Upper lobe of right lung (tissue), 1 donor: ENCODE data around the gene CDCA7L. TPM values are rescaled to one million over a fixed set of nuclear protein-coding genes. Genes with fewer than 3 reads are reported as not detected.

Experiments used
- ATAC-seq: fragments of 200-7000 bp; cut with Tn5 transposase; one replicate; pipeline ENCODE4 v1.9.1; 2020; ENCODE audit warnings: mild to moderate bottlenecking, moderate library complexity
- DNase-seq: peaks from one replicate; pipeline ENCODE4 v3.0.0-alpha.2; 2020
- H3K27ac ChIP-seq: fragments of 200-600 bp; one replicate; pipeline ENCODE4 v1.8.0; 2022
- H3K27me3 ChIP-seq: fragments of 200-600 bp; one replicate; pipeline ENCODE4 v1.8.0; 2022; ENCODE audit warnings: mild to moderate bottlenecking
- H3K36me3 ChIP-seq: fragments of 200-600 bp; one replicate; pipeline ENCODE4 v1.8.0; 2022
- H3K4me1 ChIP-seq: fragments of 200-600 bp; one replicate; pipeline ENCODE4 v1.8.0; 2022
- H3K4me3 ChIP-seq: fragments of 200-600 bp; one replicate; pipeline ENCODE4 v1.8.0; 2022; ENCODE audit warnings: mild to moderate bottlenecking
- H3K9me3 ChIP-seq: fragments of 200-600 bp; one replicate; pipeline ENCODE4 v1.8.0; 2022
- intact Hi-C: fragments of 100-400 bp; cut with DNase I; formaldehyde crosslinking; loops from one replicate; pipeline ENCODE4 v1.11.0; 2022
- total RNA-seq: library from RNA; stranded (reverse); fragmentation: NEBNext Ultra II Directional; extraction: Animal tissue kit (Norgen Biotek cat#: 25700); gene quantifications from one replicate; pipeline ENCODE4 v1.2.1, GENCODE V29; 2021
- TF ChIP-seq, protein P1 (sequence below): fragments of 200-600 bp; IDR thresholded peaks from one replicate; pipeline ENCODE4 v1.8.0; 2022; ENCODE audit warnings: antibody characterized with exemption
- donor health status: DM: no; HTN: yes; CAD: no; lungs with severe emphysema.

Gene CDCA7L
- total RNA-seq, 1 donor from 2014 or later, result 41.2 TPM

DNA sequence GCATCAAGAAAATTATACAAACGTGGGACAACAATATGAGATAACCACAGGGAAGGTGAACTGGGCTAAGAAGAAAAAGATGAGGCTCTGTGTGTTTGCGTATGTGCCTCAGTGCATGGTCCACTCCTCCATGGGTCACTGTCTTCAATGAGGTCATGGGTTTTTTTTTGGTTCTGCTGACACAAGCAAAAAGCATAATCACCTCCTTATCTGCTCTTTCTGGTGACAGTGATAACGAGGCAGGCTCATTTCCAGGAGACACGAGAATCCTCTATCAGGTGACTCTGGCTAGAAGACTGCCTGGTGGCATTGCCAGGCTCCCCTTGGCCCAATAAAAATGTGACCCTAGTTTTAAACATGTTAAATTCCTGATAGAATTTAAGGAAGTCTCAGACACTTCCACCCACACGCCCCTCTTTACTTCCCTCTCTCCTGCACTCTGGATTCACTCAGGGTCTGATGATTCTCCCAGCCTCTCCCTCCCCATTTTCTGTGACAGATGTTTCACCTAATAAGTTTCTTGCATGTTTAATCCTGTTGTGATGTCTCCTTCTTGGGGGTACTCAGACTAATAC lies 35.3 kb upstream of the CDCA7L start:
- Histone ChIP-seq H3K4me3 (no peak overlapping the region), H3K27me3 (no peaks in the 10 kb centered on the region), H3K36me3 (no peaks in the 10 kb centered on the region), H3K27ac (no peak overlapping the region), H3K9me3 (no peaks in the 10 kb centered on the region), H3K4me1 (no peaks in the 10 kb centered on the region)
- TF ChIP-seq, protein P1, sequence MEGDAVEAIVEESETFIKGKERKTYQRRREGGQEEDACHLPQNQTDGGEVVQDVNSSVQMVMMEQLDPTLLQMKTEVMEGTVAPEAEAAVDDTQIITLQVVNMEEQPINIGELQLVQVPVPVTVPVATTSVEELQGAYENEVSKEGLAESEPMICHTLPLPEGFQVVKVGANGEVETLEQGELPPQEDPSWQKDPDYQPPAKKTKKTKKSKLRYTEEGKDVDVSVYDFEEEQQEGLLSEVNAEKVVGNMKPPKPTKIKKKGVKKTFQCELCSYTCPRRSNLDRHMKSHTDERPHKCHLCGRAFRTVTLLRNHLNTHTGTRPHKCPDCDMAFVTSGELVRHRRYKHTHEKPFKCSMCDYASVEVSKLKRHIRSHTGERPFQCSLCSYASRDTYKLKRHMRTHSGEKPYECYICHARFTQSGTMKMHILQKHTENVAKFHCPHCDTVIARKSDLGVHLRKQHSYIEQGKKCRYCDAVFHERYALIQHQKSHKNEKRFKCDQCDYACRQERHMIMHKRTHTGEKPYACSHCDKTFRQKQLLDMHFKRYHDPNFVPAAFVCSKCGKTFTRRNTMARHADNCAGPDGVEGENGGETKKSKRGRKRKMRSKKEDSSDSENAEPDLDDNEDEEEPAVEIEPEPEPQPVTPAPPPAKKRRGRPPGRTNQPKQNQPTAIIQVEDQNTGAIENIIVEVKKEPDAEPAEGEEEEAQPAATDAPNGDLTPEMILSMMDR, result no peak
- intact Hi-C loops, result no loop called here
- no peak for DNase-seq
- no peak for ATAC-seq

DNA sequence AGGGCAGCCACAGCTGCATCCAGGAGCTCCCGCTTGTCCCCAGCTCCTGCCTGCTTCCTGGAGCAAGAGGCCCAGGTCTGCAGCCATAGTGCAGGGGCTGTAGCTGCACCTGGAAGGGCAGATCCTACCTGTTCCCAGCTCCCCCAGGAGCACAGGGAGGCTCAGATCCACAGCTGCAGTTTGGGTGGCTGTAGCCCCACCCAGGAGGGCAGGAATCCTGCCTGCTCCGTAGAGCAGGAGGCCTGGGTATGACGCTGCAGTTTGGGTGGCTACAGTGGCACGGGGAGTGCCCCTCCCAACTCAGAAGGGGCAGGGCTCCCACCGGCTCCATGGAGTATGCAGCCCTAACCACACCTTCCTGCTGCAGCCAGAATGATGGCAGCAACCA lies 26.7 kb upstream of the CDCA7L start:
- DNase-seq (no peak), ATAC-seq (no peak)
- no peaks in the 10 kb centered on the region for H3K9me3 ChIP-seq

DNA sequence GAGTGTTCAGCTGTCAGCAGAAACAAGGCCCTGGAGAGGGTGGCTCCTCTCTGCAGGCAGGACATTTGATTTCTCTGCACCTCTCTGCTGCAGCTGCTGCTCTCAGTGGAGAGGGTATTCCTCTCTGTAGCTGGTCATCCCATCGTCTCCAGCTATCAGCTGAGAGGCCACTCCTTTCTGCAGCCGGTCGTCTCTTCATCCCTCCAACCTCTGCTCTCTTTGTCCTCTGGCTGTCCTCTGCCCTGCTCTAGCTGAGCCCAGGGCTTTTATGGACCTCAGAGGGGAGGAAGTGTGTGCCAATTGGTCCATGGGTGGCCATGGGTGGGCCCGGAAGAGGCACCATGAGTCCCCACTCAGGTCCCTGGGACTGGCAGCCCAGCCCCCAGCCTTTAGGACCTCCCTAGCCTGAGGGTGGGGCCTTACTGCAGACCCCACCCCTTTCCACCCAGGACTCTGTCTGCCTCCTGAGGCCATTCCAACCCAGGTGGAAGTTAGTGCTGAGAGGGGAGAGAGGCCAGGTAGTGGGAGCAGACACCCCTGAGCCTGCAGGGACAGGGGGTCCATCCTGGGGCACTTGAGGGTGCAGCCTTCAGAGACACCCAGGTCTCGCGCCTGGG lies 26.2 kb upstream of the CDCA7L start:
- ATAC-seq, result peak; percentile 15
- Histone ChIP-seq H3K36me3 (no peaks in the 10 kb centered on the region), H3K4me1 (no peaks in the 10 kb centered on the region), H3K27me3 (no peaks in the 10 kb centered on the region), H3K4me3 (no peak overlapping the region), H3K9me3 (no peaks in the 10 kb centered on the region), H3K27ac (no peak overlapping the region)
- TF ChIP-seq, protein P1, result no peak
- no peak for DNase-seq
- intact Hi-C loops, result no loop called here

More for the DNA sequence above, 26.7 kb upstream of the CDCA7L start:
- Histone ChIP-seq H3K4me3 (no peak overlapping the region), H3K36me3 (no peaks in the 10 kb centered on the region), H3K27me3 (no peaks in the 10 kb centered on the region), H3K27ac (no peak overlapping the region), H3K4me1 (no peaks in the 10 kb centered on the region)
- TF ChIP-seq, protein P1, result no peak
- intact Hi-C loops, result no loop called here

DNA sequence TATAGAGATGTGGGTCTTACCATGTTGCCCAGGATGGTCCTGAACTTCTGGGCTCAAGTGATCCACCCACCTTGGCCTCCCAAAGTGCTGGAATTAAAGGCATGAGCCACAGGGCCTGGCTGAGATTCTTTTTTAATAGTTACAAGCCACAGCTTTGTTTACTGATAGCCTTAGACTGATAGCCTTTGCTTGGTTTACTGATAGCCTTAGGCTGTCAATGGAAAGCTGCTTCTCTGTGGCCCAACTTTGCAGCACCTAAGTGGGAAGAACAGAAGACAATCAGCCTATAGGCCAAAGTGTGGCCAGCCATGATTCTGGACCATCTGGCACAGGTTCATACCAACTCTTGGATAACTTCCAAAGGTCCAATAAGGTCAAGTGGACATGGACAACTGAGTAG lies 24.1 kb upstream of the CDCA7L start:
- intact Hi-C loops, result no loop called here
- ATAC-seq (no peak), DNase-seq (no peak)
- TF ChIP-seq, protein P1, result no peak
- Histone ChIP-seq H3K4me1 (no peaks in the 10 kb centered on the region), H3K27me3 (no peaks in the 10 kb centered on the region), H3K27ac (no peak overlapping the region), H3K36me3 (no peaks in the 10 kb centered on the region), H3K9me3 (no peaks in the 10 kb centered on the region), H3K4me3 (no peak overlapping the region)

DNA sequence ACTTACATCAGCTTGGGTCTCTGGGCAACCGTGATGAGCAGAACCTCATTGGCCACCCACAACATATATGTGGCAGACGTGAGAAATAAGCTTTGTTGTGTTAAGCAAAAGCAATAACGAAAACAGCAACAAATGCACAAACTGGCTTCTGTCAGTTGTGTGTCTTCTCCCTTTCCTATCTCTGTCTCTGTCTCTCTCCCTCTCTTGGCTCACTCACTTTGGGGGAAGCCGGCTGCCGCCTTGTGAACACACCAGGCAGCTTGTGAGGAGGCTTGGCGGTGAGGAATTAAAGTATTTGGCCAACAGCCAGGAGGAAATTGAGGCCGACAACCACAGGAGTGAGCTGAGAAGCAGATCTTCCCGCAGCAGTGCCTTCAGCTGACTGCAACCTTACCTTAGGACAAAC lies 21.9 kb upstream of the CDCA7L start:
- no peak for DNase-seq
- Histone ChIP-seq H3K4me1 (no peaks in the 10 kb centered on the region), H3K9me3 (no peaks in the 10 kb centered on the region), H3K27ac (no peak overlapping the region), H3K4me3 (no peak overlapping the region), H3K36me3 (no peaks in the 10 kb centered on the region), H3K27me3 (no peaks in the 10 kb centered on the region)
- TF ChIP-seq, protein P1, result no peak
- ATAC-seq, result no peak
- intact Hi-C loops, result no loop called here
